IMR-90 (cell line): ENCODE results near the gene CYGB. TPM values are rescaled to one million over a fixed set of nuclear protein-coding genes. Genes with fewer than 3 reads are reported as not detected.

Experiments used
- ATAC-seq: fragments of 200-7000 bp; cut with Tn5 transposase; 2 replicates; pipeline ENCODE4 v1.9.1; 2020; ENCODE audit warnings: low read depth, mild to moderate bottlenecking, moderate library complexity
- BruUV-seq: library from RNA; stranded (reverse); fragments of 400-500 nt; replicated peaks from 2 replicates; lab custom pipeline; 2021; lab: Mats Ljungman, UMichigan
- CTCF ChIA-PET: fragments of 300-600 bp; formaldehyde crosslinking; extraction: SDS; loops from one replicate; lab custom pipeline; 2021; ENCODE audit warnings: antibody characterized with exemption; lab: Yijun Ruan, JAX
- POLR2A ChIA-PET: fragments of 300-600 bp; sonication (Branson Sonifier 250); formaldehyde crosslinking; loops from one replicate; lab custom pipeline; 2022; ENCODE audit warnings: antibody characterized with exemption; ENCODE audit not compliant: unreplicated experiment; lab: Charles Lee
- DNase-seq: peaks from one replicate; pipeline ENCODE4 v3.0.0; 2013
- H2AFZ ChIP-seq: replicated peaks from 2 replicates; pipeline ENCODE3; 2013; ENCODE audit warnings: low read length, mild to moderate bottlenecking; ENCODE audit not compliant: poor library complexity
- H2AK5ac ChIP-seq: 2 replicates; pipeline ENCODE4 v1.6.1; 2013; ENCODE audit warnings: low read depth, low read length, inconsistent platforms
- H2AK9ac ChIP-seq: replicated peaks from 2 replicates; pipeline ENCODE3; 2013; ENCODE audit warnings: mild to moderate bottlenecking, low read depth, low read length, moderate library complexity; ENCODE audit not compliant: poor library complexity
- H2BK120ac ChIP-seq: 2 replicates; pipeline ENCODE4 v1.6.1; 2013; ENCODE audit warnings: low read depth, low read length, inconsistent platforms
- H2BK15ac ChIP-seq: 3 replicates; pipeline ENCODE4 v1.6.1; 2013; ENCODE audit warnings: low read depth, low read length, inconsistent platforms
- H2BK20ac ChIP-seq: 2 replicates; pipeline ENCODE4 v1.6.1; 2013; ENCODE audit warnings: low read depth, mild to moderate bottlenecking, inconsistent platforms, low read length, moderate library complexity
- H2BK5ac ChIP-seq: 2 replicates; pipeline ENCODE4 v1.6.1; 2013; ENCODE audit warnings: mild to moderate bottlenecking, low read depth, low read length, inconsistent platforms; ENCODE audit not compliant: poor library complexity, severe bottlenecking
- H3K14ac ChIP-seq: replicated peaks from 2 replicates; pipeline ENCODE4 v1.6.1; 2013; ENCODE audit warnings: low read depth, low read length, inconsistent platforms
- H3K18ac ChIP-seq: 2 replicates; pipeline ENCODE4 v1.6.1; 2013; ENCODE audit warnings: low read depth, low read length, control low read depth
- H3K23ac ChIP-seq: 2 replicates; pipeline ENCODE4 v1.6.1; 2013; ENCODE audit warnings: low read depth, low read length, inconsistent platforms
- H3K27ac ChIP-seq: 2 replicates; pipeline ENCODE4 v1.5.1; 2013; ENCODE audit warnings: mild to moderate bottlenecking, control low read depth, low read length; ENCODE audit not compliant: insufficient read depth
- H3K27me3 ChIP-seq: 2 replicates; pipeline ENCODE4 v1.6.1; 2013; ENCODE audit warnings: low read length; ENCODE audit not compliant: control insufficient read depth, insufficient read depth
- H3K36me3 ChIP-seq: 2 replicates; pipeline ENCODE4 v1.6.1; 2013; ENCODE audit warnings: low read length, mixed read lengths; ENCODE audit not compliant: control insufficient read depth, insufficient read depth
- H3K4ac ChIP-seq: 2 replicates; pipeline ENCODE4 v1.6.1; 2013; ENCODE audit warnings: low read depth, low read length, inconsistent platforms
- H3K4me1 ChIP-seq: 2 replicates; pipeline ENCODE4 v1.6.1; 2013; ENCODE audit warnings: low read length, mixed read lengths; ENCODE audit not compliant: control insufficient read depth, insufficient read depth
- H3K4me2 ChIP-seq: 2 replicates; pipeline ENCODE4 v1.6.1; 2013; ENCODE audit warnings: low read depth, mild to moderate bottlenecking, control low read depth, low read length, moderate library complexity
- H3K4me3 ChIP-seq: 2 replicates; pipeline ENCODE4 v1.5.1; 2013; ENCODE audit warnings: low read depth, mild to moderate bottlenecking, control low read depth, low read length, moderate library complexity; ENCODE audit not compliant: insufficient read depth
- H3K56ac ChIP-seq: 2 replicates; pipeline ENCODE4 v1.6.1; 2013; ENCODE audit warnings: low read length, inconsistent platforms; ENCODE audit not compliant: insufficient read depth; ENCODE audit errors: extremely low read depth
- H3K79me1 ChIP-seq, 2 experiments: 2 replicates each; pipeline ENCODE4 v1.6.1; 2013; ENCODE audit warnings: low read length in 2 of 2, inconsistent platforms in 1 of 2, low read depth in 1 of 2
- H3K9ac ChIP-seq: 2 replicates; pipeline ENCODE4 v1.6.1; 2013; ENCODE audit warnings: low read depth, low read length, control low read depth
- H3K9me1 ChIP-seq: 2 replicates; pipeline ENCODE4 v1.6.1; 2013; ENCODE audit warnings: low read length, inconsistent platforms; ENCODE audit not compliant: insufficient read depth
- H3K9me3 ChIP-seq: 2 replicates; pipeline ENCODE4 v1.6.1; 2013; ENCODE audit warnings: low read length; ENCODE audit not compliant: control insufficient read depth, insufficient read depth
- H4K20me1 ChIP-seq: 2 replicates; pipeline ENCODE4 v1.6.1; 2013; ENCODE audit warnings: low read length, inconsistent platforms; ENCODE audit not compliant: insufficient read depth
- H4K5ac ChIP-seq: 2 replicates; pipeline ENCODE4 v1.6.1; 2013; ENCODE audit warnings: mild to moderate bottlenecking, low read depth, low read length, control low read depth
- H4K8ac ChIP-seq, 2 experiments: 2 replicates each; pipeline ENCODE4 v1.6.1; 2013; ENCODE audit warnings: low read depth in 2 of 2, low read length in 2 of 2, control low read depth in 1 of 2, inconsistent platforms in 1 of 2
- H4K91ac ChIP-seq: 2 replicates; pipeline ENCODE4 v1.6.1; 2013; ENCODE audit warnings: low read depth, low read length, inconsistent platforms; ENCODE audit not compliant: insufficient read depth
- BHLHE40 ChIP-seq: fragments of 150-350 bp; IDR thresholded peaks from 2 replicates; pipeline ENCODE4 v1.6.1; 2016; ENCODE audit warnings: mild to moderate bottlenecking, low read depth, low read length
- FOS ChIP-seq: fragments of 150-350 bp; IDR thresholded peaks from 2 replicates; pipeline ENCODE4 v1.6.1; 2016; ENCODE audit warnings: low read depth, low read length
- RAD21 ChIP-seq: IDR thresholded peaks from 2 replicates; pipeline ENCODE4 v1.6.1; 2012; ENCODE audit warnings: low read length, improper control_type of control experiment
- WGBS, 2 experiments: methylation state at CpG; one replicate each; pipeline versions ENCODE4 v1.1.5 to v1.1.7; 2013; ENCODE audit warnings: missing lambda C conversion rate in 2 of 2; ENCODE audit not compliant: insufficient read length in 1 of 2; ENCODE audit errors: extremely low coverage in 2 of 2; 5-methylcytosine and 5-hydroxymethylcytosine counted together
- dilution Hi-C: fragments of 300-500 bp; cut with HindIII; formaldehyde crosslinking; loops from one replicate; pipeline ENCODE4 v1.14.3; 2018; ENCODE audit warnings: low sequenced_read_pairs; ENCODE audit not compliant: unreplicated experiment
- in situ Hi-C: fragments of 300-500 bp; cut with MboI; formaldehyde crosslinking; loops from 3 replicates; pipeline ENCODE4 v1.14.3; 2019; ENCODE audit warnings: low sequenced_read_pairs, inconsistent platforms, mixed read lengths
- intact Hi-C: fragments of 100-400 bp; cut with micrococcal nuclease; formaldehyde crosslinking; loops from 2 replicates; pipeline ENCODE4 v1.10.0; 2022
- polyA plus RNA-seq, 3 experiments: library from polyadenylated mRNA; depleted of rRNA; stranded (reverse); fragments of >200 nt; gene quantifications; 2 replicates each; pipeline ENCODE4 v1.2.3, GENCODE V29; 2012; ENCODE audit warnings: low replicate concordance in 1 of 3
- total RNA-seq: library from RNA; depleted of rRNA; stranded (reverse); fragments of >200 nt; gene quantifications from 2 replicates; pipeline ENCODE4 v1.2.3, GENCODE V29; 2012

CYGB gene
- total and polyA plus RNA-seq, 2 of the 4 experiments (the other 2 are of a cell fraction), result 1.3 to 2.9 TPM

DNA sequence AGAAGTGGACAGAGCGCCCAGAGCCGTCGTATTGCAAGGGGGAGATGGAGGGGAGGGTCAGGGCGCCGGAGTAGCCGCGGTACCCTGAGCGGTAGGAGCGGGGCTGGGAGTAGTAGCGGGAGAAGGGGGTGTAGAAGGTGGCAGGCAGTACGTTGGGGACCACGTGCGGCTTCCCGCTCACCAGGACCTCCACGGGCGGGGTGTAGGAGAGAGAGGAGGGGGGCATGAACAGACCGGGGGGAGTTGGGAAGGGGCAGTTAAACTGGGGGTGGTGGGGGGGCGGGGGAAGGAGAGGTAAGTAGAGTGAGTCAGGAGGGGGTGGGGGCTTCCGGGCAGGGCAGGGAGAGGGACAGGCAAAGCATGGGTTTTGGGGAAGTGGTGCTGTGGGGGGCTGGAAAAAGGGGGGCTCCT is 31.3 kb upstream of the CYGB start:
- Histone ChIP-seq H4K8ac (no peak overlapping the region), H4K91ac (no peak overlapping the region), H3K9me3 (peaks cover 6% of the 10 kb centered on the region), H4K20me1 (peaks cover 41% of the 10 kb centered on the region), H3K14ac (no peak overlapping the region), H3K36me3 (peaks cover 17% of the 10 kb centered on the region), H3K4me2 (no peak overlapping the region), H3K4me3 (no peak overlapping the region), H3K27ac (no peak overlapping the region), H2AFZ (no peak overlapping the region), H4K5ac (no peak overlapping the region), H2BK20ac (no peak overlapping the region), H3K4me1 (no peaks in the 10 kb centered on the region), H3K27me3 (no peaks in the 10 kb centered on the region), H3K56ac (no peak overlapping the region), H2BK15ac (no peak overlapping the region), H3K23ac (no peak overlapping the region), H2AK9ac (no peak overlapping the region), H2BK120ac (no peak overlapping the region), H3K4ac (no peak overlapping the region), H2AK5ac (no peak overlapping the region), H3K79me1 (peaks cover 7 to 23% of the 10 kb centered on the region in 2 experiments), H2BK5ac (no peak overlapping the region), H3K9ac (no peak overlapping the region), H3K9me1 (peaks cover 7% of the 10 kb centered on the region), H3K18ac (no peak overlapping the region)
- POLR2A ChIA-PET, result no interaction called here
- WGBS, 2 experiments, result 40% methylated on average over 4 of the region's 19 CpGs; no CpG with 5 or more reads in 1 of the 2 experiments
- dilution Hi-C loops, result no loop called here
- CTCF ChIA-PET, result no interaction called here
- in situ Hi-C loops, result no loop called here
- TF ChIP-seq FOS (no peak), BHLHE40 (no peak), RAD21 (no peak)
- ATAC-seq (no peak), DNase-seq (no peak)
- no TSS peak for BruUV-seq
- intact Hi-C loops, result no loop called here
